ENCODE data around the gene GEMIN5.
"Not testable (repeated sequence)": the region's sequence is repeated elsewhere in the genome, so short reads cannot be mapped to it uniquely, and the experiment has no call there.

The GEMIN5 gene, protein sequence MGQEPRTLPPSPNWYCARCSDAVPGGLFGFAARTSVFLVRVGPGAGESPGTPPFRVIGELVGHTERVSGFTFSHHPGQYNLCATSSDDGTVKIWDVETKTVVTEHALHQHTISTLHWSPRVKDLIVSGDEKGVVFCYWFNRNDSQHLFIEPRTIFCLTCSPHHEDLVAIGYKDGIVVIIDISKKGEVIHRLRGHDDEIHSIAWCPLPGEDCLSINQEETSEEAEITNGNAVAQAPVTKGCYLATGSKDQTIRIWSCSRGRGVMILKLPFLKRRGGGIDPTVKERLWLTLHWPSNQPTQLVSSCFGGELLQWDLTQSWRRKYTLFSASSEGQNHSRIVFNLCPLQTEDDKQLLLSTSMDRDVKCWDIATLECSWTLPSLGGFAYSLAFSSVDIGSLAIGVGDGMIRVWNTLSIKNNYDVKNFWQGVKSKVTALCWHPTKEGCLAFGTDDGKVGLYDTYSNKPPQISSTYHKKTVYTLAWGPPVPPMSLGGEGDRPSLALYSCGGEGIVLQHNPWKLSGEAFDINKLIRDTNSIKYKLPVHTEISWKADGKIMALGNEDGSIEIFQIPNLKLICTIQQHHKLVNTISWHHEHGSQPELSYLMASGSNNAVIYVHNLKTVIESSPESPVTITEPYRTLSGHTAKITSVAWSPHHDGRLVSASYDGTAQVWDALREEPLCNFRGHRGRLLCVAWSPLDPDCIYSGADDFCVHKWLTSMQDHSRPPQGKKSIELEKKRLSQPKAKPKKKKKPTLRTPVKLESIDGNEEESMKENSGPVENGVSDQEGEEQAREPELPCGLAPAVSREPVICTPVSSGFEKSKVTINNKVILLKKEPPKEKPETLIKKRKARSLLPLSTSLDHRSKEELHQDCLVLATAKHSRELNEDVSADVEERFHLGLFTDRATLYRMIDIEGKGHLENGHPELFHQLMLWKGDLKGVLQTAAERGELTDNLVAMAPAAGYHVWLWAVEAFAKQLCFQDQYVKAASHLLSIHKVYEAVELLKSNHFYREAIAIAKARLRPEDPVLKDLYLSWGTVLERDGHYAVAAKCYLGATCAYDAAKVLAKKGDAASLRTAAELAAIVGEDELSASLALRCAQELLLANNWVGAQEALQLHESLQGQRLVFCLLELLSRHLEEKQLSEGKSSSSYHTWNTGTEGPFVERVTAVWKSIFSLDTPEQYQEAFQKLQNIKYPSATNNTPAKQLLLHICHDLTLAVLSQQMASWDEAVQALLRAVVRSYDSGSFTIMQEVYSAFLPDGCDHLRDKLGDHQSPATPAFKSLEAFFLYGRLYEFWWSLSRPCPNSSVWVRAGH (N-terminal part only)

DNA sequence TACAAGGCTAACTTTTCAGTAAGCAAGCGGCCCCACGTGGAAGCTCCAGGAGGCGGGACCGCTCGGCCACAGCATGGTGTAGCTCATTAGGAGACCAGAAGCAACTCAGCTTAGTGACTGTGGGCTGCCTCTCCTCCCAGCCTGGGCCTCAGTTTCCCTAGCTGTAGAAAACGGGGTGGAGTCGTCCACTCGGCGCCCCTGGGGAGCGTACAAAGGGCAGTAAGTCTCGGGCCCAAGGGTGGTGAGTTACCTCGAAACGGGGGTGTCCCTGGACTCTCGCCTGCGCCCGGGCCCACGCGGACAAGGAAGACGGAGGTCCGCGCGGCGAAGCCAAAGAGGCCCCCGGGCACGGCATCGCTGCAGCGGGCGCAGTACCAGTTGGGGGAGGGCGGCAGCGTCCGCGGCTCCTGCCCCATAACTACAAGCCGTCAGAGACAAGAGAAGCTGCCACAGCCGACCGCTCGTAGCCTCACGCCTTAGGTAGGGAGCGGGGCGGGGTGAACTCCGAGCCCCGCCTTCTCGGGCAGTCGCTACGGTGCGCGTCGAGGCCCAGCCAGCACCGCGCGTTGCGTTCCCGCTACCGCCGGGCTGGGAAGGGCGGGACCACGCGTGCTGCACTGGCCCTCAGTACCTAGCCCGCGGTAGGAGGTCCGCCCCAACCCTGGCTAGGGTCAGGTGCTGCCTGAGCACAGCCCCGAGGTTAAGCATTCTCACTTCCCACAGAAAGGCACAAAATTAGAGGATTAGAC is at the start of gene GEMIN5:
Gene GEMIN5 (minus strand): TSS at position 494 of the 749 bp plus-strand sequence. CDS start 78 bp downstream, at position 416.
- DNase-seq: peak; percentile 80

DNA sequence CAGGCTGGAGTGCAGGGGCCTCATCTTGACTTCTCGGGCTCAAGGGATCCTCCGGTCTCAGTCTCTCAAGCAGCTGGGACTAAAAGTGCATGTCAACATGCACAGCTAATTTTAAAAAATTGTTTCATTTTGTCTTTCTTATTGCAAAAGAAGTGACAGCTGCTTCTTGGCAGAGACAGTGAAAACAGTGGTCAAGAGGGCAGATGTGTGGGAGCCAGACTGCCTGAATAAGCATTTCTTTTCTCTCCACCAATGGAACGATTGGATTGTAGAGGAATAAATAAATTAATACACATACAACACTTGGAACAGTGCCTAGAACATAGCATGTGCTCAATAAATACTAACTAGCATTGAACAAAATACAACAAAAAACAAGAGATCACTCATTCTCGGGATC is 48.1 kb upstream of the GEMIN5 start:
- DNase-seq: no peak

DNA sequence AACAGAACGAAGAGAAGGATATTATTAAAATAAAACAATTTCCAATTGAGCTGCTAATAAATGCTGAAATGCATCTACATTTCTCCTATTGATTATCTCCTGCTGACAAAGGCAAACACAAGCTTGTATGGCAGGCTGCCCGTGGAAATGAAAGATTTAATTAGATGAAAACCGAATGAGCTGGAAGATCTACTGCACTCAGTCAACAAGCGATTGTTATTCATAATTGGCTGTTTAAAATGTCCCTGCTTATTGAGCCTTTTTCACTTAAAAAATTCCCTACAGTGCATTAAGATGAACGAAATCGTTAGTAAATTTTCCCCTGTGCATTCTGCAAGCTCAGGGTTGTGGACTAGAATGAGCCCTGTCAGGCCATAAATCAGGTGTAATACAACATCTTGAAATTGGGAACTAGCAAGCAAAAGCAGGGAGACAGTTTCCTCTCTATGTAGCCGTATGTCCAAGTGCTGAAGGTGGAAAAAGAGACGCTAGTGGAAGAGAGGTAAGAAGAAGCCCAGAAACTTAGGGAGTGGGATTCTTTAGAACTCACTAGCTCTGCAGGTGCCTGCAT is 47.0 kb upstream of the GEMIN5 start:
- no peak for DNase-seq

DNA sequence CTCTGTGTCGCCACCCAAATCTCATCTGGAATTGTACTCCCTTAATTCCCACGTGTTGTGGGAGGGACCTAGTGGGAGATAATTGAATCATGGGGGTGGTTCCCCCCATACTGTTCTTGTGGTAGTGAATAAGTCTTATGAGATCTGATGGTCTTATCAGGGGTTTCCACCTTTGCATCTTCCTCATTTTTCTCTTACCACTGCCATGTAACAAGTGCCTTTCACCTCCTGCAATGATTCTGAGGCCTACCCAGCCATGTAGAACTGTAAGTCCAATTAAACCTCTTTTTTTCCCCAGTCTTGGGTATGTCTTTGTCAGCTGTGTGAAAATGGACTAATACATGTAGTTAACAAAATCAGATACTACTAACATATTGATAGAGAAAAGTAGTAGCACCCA is 40.3 kb upstream of the GEMIN5 start:
- not testable (repeated sequence) for DNase-seq

DNA sequence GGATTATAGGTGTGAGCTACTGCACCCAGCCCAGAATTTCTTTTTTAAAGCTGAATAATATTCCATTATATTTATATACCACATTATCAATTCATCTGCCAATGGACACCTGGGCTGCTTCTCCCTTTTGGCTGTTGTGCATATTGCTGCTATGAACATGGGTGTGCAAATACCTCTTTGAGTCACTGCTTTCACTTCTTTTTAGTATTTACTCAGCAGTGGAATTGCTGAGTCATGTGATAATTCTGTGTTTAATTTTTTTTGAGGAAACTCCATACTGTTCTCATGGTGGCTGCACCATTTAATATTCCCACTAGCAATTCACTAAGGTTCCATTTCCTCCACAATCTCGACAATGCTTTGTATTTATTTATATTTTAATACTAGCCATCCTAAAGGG is 39.4 kb upstream of the GEMIN5 start:
- peak; percentile 13 for DNase-seq

DNA sequence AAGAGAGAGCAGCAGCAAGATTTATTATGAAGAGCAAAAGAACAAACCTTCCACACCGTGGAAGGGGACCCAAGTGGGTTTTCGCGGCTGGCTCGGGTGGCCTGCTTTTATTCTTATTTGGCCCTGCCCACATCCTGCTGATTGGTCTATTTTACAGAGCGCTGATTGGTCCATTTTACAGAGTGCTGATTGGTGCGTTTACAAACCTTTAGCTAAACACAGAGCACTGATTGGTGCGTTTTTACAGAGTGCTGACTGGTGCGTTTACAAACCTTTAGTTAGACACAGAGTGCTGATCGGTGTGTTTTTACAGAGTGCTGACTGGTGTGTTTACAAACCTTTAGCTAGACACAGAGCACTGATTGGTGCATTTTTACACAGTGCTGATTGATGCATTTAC is 38.1 kb upstream of the GEMIN5 start:
- not testable (repeated sequence) for DNase-seq

DNA sequence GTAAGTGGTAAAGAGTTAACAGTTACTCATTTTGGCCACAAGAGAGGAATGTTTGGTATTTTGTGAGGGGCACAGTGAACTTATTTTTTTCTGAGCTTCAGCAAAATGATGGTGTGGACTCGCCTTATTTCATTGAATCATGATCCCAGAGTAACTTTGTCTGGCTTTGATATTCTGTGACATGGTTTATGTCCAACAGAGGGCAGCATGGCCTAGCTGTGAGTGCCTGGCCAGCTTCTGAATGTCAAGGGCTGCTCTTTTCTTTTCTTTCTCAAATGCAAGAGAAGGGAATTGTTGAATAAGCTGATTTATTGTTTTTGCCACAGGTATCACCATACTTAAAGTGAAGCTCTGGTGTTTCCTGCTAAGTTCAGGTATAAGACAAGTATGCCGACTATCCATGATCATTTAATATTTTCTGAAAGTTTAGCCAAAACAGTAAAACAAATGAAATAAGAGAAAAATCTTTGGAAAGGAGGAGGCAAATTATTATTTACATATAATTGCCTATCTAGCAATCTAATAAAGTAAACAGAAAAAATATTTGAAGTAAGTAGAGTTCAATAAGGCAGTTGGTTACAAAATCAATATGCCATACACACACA is 34.6 kb upstream of the GEMIN5 start:
- peak; percentile 43 for DNase-seq

DNA sequence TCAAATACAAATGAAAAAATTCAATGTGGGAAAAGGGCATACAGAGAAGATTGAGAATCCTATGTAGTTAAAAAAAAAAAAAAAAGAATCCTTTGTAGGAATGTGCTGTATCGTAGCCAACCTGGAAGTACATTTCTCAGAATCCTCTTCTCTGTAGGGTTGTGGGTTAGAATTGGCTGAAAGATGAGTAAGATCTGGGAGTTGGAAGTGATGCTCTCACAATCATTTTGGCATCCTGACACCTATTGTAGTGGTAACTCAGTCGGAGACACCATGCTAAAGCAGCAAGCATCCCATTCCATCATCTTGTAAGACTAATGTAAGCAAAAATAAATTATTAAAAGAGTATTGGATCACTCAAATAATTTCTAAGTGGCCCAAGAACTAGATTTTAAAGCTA is 33.5 kb upstream of the GEMIN5 start:
- DNase-seq: peak; percentile 77

DNA sequence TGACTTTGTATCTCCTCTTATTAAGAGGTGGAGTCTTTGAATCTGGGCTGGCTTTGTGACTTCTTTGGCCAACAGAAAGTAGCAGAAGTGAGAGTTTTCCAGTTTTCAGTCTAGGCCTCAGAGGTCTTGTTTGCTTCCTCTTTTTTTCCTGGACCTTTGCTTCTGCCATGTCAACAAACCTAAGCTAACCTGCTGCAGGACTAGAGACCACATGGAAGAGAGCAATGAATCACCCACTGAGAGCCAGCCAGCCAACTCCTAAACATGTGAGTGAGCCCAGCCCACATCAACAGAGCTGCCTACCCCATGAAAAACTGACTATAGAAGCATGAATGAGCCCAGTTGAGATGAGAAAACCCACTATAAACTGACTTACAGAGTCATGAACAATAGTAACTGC is 32.7 kb upstream of the GEMIN5 start:
- DNase-seq: peak; percentile 22

DNA sequence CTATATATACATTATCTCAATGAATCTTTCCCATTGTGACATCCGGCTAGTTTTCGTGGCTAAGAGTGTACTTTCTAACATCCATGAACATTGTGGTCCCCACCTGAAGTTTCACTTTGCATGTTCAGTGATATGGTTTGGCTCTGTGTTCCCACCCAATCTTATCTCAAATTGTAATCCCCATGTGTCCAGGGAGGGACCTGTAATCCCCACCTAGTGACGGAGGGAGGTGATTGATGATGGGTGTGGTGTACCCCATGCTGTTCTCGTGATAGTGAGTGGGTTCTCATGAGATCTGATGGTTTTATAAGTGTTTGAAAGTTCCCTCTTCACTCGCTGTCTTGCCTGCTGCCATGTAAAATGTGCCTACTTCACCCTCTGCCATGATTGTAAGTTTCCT is 30.9 kb upstream of the GEMIN5 start:
- no peak for DNase-seq

DNA sequence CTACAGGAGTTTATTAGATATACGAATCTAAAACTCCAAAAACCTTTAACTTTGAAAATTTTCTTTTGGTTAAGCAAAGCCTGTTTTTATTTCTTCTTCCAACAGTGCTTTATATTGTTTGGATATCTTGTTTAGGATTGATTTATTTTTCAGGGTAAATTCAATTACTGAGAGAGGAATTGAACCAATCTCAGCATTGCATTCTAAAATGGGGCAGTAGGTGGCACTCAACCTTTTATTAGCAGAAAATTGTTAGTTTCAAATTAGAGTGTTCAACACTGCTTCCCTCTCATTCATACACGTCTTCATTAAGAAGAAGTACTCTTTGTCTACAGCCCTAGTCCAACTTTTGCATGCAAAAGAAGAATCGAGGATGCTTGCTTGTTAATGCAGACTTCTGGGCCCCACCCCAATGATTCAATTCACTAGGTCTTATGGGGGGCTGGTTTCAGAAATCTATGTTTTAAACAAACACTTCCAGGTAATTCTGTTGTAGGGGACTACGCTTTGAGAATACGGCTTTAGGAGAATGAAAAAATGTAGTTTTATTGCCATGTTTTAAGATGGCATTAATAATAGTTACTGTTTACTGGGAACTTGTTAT is 29.5 kb upstream of the GEMIN5 start:
- DNase-seq: peak; percentile 3

DNA sequence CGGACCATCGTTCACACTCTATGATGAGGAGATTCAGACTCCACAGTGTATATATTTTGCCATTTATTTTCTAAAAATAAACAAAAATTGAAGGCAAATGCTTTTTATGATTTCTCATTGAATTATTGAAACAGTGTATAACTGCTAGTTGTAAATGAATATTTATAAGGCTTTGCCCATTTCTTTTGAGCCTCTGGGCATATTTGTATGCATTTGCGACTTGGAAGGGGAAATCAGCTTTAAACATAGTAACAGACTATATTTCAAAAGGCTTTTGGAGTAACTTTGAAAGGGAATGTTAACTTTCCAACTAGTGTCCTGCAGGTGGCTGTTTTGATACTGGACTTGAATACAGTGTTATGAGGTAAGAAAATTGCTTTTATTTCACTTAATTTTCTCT is 28.9 kb upstream of the GEMIN5 start:
- no peak for DNase-seq

DNA sequence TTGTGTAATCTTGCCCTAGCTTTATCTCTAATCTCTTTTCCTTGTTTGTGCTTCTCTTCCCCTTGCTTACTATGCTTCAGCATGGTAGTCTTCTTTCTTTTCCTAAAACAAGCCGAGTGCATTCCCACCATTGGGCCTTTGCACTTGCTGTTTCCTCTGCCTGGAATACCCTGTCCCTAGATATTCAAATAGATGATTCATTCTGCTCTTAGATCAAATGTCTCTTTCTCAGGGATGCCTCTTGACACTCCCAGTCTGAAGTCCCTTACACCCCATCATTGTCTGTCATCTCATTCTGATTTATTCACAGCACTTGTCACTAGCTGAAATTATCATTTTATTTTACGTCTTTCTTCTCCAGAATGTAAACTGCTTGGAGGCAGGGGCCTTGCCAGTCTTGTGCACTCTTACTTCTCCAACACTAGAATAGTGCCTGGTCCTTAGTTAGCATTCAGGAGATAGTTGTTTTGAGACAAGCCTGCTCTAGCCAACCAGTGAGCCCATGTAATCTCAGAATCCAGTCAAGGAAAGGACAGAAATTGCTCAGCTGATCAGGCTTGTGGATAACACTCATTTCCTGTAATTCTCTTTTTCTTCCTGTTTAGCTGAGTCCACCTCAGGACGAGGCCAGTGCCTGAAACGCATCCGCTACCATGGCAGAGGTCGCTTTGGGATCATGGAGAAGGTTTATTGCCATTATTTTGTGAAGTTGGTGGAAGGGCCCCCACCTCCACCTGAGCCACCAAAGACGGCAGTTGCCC is 28.2 kb upstream of the GEMIN5 start:
- DNase-seq: no peak

DNA sequence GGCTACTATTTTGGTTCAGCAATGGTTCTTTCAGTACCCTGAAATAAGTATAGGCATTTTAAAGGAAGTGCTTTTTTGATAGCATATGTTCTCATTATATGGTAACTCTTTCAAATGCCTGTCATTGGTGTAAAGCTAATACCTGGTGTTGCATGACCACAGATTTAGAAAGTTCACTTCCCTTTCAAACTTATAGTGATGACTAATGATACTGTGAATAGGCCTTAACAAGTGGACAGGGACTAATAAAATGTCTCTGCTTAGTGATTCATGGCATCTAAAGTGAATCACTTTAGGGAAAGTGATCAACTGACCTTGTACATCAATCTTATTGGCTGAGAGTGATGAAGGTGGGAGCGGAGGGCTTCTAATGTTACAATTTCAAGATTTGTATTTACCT is 24.5 kb upstream of the GEMIN5 start:
- DNase-seq: peak; percentile 28

DNA sequence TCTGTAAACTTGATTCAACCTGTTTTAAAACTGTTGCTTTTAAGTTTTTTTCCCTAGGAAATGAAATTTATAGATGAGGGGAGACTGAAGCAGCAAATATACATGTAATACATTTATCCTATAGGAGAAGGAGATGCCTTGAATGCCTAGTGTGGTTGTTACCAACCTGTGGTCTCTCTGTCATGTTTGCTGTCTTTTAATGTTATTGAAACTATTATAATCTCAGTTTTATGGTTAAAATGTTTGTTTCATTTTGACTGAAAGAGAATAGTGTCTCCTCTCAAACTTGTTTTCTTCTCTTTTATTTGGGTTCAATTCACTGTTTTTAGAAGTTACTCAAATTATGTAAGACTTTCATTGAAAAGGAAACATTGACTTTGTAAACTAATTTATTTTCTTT is 18.7 kb upstream of the GEMIN5 start:
- no peak for DNase-seq

DNA sequence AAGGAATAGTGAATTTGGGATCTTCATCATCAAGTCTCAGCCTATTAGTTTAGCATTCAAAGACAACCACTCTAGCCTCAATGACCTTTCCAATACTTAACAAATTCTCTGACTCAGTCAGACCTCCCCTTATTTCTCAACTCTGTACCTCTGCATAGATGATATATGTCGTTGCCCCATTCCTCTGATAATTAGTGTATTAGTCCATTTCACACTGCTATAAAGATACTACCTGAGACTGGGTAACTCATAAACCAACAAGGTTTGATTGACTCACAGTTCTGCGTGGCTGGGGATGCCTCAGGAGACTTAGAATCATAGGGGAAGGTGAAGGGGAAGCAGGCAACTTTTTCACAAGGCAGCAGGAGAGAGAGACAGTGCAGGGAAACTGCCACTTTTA is 11.8 kb upstream of the GEMIN5 start:
- no peak for DNase-seq

DNA sequence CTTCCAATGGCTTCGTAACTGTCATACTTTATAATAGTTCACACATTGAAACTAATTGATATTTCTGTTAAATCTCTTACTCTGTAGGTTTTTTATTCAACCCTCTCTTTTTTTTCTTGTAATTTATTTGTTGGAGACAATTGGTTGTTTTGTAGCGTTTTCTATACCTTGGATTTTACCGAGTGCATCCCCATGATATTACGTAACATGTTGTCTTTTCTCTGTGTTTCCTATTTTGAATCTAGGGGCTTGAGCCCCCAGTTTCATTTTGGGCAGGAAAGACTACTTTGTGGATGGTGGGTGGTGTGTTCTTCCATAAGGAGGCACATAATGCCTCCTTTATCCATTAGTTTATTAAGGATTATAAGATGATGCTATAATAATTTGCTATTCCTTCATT is 10.3 kb upstream of the GEMIN5 start:
- no peak for DNase-seq

DNA sequence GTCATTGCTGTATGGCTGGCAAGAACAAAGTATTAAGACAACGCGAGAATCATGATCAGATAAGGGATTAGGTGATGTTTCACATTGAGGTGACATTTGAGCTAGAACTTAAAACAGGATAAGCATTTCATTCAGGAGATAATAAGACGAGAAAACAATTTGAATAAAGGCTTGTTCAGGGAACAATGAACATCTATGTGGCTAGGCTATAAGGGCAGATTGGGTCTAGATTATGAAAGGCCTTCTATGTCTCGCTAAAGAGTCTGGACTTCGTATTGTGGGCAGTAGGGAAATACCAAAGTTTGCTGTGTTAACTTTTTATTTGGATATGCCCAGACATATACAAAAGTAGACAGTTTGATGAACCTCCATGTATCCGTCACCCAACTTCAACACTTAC is 9.8 kb upstream of the GEMIN5 start:
- DNase-seq: no peak

DNA sequence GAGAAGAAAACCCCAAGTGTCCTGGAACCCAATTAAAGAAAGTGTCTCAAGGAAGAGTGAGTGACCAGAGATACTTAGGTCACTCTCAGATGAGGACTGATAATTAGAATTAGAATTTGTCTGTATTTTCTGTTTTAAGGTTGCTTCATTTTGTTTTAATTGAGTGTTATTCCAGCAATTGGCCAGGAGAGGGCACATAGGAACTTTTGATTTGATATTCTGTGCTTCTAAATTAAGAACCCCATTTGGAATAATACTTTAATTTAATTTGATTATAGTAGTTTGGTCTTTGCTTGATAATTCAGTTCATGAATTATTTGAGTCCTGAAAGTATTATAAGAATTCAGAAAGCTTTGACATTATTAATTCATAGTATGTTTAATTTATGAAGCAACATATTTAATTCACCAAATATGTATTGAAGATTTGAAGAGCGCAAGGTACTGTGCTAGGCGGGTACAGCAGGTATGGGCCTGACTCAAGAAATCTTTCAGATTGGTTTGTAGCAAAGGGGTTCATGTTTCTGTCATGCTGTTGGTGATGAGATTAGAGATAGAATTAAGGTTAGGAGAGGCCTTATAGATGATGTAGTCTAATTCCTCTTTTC is 7.8 kb upstream of the GEMIN5 start:
- DNase-seq: peak; percentile 14

DNA sequence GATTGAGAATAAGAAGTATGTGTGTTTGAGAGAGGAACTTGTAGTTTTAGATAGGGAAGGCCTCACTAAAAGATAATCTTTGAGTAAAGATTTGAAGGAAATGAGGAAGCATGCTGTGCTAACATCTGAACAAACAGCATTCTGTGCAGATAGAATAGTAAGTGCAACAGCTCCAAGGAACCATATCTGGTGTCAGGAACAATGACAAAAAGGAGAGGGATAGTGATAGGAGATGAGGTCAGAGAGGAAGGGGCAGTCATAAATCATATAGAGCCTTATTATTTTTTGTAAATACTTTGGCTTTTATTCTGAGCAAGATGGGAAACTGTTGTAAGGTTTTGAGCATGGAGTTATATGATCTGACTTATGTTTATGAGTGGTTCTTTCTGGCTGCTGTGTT is 6.7 kb upstream of the GEMIN5 start:
- DNase-seq: no peak
